Naive B cell (primary cell): ENCODE measurements around the gene GIPC2. TPM values are rescaled to one million over a fixed set of nuclear protein-coding genes. Genes with fewer than 3 reads are reported as not detected.
A peak's percentile ranks its signal among the peaks of the same experiment; 100 is the strongest.
"Not testable (repeated sequence)": the region's sequence is repeated elsewhere in the genome, so short reads cannot be mapped to it uniquely, and the experiment has no call there.

Experiments
- ATAC-seq, 2 donors: fragments of 150-1000 bp; cut with Tn5 transposase; 2 replicates each; pipeline ENCODE4 v1.10.0; 2021; ENCODE audit warnings: low read depth in 2 of 2, mild to moderate bottlenecking in 2 of 2, moderate library complexity in 2 of 2
- DNase-seq: peaks from one replicate; pipeline ENCODE4 v3.0.0; 2022
- H3K27ac Mint-ChIP-seq, 6 donors: one replicate each; pipeline ENCODE4 v1.8.0; 2020 to 2022; ENCODE audit warnings: mild to moderate bottlenecking in 6 of 6, mixed read lengths in 6 of 6, moderate library complexity in 5 of 6, inconsistent platforms in 2 of 6
- H3K27me3 Mint-ChIP-seq, 3 donors: one replicate each; pipeline ENCODE4 v1.8.0; 2021 to 2022; ENCODE audit warnings: mixed read lengths in 3 of 3, mild to moderate bottlenecking in 1 of 3
- H3K36me3 Mint-ChIP-seq, 2 donors: one replicate each; pipeline ENCODE4 v1.8.0; 2020 to 2022; ENCODE audit warnings: mixed read lengths in 2 of 2, inconsistent platforms in 1 of 2, mild to moderate bottlenecking in 1 of 2
- H3K4me1 Mint-ChIP-seq, 3 donors: one replicate each; pipeline ENCODE4 v1.8.0; 2020 to 2022; ENCODE audit warnings: mixed read lengths in 3 of 3, inconsistent platforms in 1 of 3, mild to moderate bottlenecking in 1 of 3, moderate library complexity in 1 of 3
- H3K4me3 Mint-ChIP-seq, 8 donors: one replicate each; pipeline ENCODE4 v1.8.0; 2020 to 2022; ENCODE audit warnings: mild to moderate bottlenecking in 8 of 8, mixed read lengths in 8 of 8, moderate library complexity in 8 of 8, inconsistent platforms in 2 of 8
- H3K9me3 Mint-ChIP-seq, 7 donors: one replicate each; pipeline ENCODE4 v1.8.0; 2020 to 2022; ENCODE audit warnings: mixed read lengths in 7 of 7, mild to moderate bottlenecking in 5 of 7, inconsistent platforms in 2 of 7, moderate library complexity in 1 of 7
- polyA plus RNA-seq, 6 donors: library from polyadenylated mRNA; unstranded; fragments of 300-500 nt; fragmentation: Illumina TruSeq; gene quantifications; one replicate each; pipeline ENCODE4 v1.2.3, GENCODE V29; 2021; ENCODE audit warnings: low read depth in 6 of 6

Gene GIPC2
- polyA plus RNA-seq, 6 donors from 2014 or later = not detected

- no peak overlapping the region for H3K27ac Mint-ChIP-seq
- H3K36me3 Mint-ChIP-seq = peaks cover 5 to 15% of the 10 kb centered on the region in 2 donors
- H3K27me3 Mint-ChIP-seq = no peaks in the 10 kb centered on the region
- H3K4me1 Mint-ChIP-seq = peaks cover 2 to 20% (median 10%) of the 10 kb centered on the region in 3 donors
- H3K9me3 Mint-ChIP-seq = no peaks in the 10 kb centered on the region
- no peak overlapping the region for H3K4me3 Mint-ChIP-seq
- DNase-seq = no peak
- ATAC-seq = no peak
Observed at GRCh38 chr1:78011050-78011449, 34.7 kb upstream of the GIPC2 start.

- Mint-ChIP-seq H3K4me1 (no peaks in the 10 kb centered on the region), H3K4me3 (no peak overlapping the region), H3K27me3 (no peaks in the 10 kb centered on the region), H3K27ac (peak overlapping the region in 1 of 6 donors; percentile 88), H3K36me3 (peaks cover 5 to 21% of the 10 kb centered on the region in 2 donors), H3K9me3 (no peaks in the 10 kb centered on the region)
- DNase-seq (no peak), ATAC-seq (no peak)
Observed at GRCh38 chr1:78015148-78015547, 30.6 kb upstream of the GIPC2 start.

- peaks cover 0 to 16% of the 10 kb centered on the region in 2 donors for H3K36me3 Mint-ChIP-seq
- H3K27me3 Mint-ChIP-seq = no peaks in the 10 kb centered on the region
- H3K9me3 Mint-ChIP-seq = peaks cover 0 to 7% (median 5%) of the 10 kb centered on the region in 7 donors
- ATAC-seq (no peak), DNase-seq (no peak)
- no peak overlapping the region for H3K4me3 Mint-ChIP-seq
- H3K27ac Mint-ChIP-seq = no peak overlapping the region
- peaks cover 0 to 6% (median 4%) of the 10 kb centered on the region in 3 donors for H3K4me1 Mint-ChIP-seq
Observed at GRCh38 chr1:78019024-78019423, 26.7 kb upstream of the GIPC2 start.

GRCh38 chr1:78021134-78021533 lies 24.6 kb upstream of the GIPC2 start:
- ATAC-seq, H3K4me1 Mint-ChIP-seq, H3K36me3 Mint-ChIP-seq, H3K9me3 Mint-ChIP-seq, H3K27me3 Mint-ChIP-seq, DNase-seq, H3K4me3 Mint-ChIP-seq, H3K27ac Mint-ChIP-seq: not testable (repeated sequence)

GRCh38 chr1:78029793-78030192 lies 16.0 kb upstream of the GIPC2 start:
- no peak for ATAC-seq
- Mint-ChIP-seq H3K27me3 (peaks cover 5 to 10% (median 7%) of the 10 kb centered on the region in 3 donors), H3K9me3 (peaks cover 0 to 3% (median 0%) of the 10 kb centered on the region in 7 donors), H3K27ac (no peak overlapping the region), H3K36me3 (no peaks in the 10 kb centered on the region), H3K4me3 (no peak overlapping the region), H3K4me1 (no peaks in the 10 kb centered on the region)
- DNase-seq = no peak

GRCh38 chr1:78032996-78033796 lies 12.6 kb upstream of the GIPC2 start:
- no peaks in the 10 kb centered on the region for H3K4me1 Mint-ChIP-seq
- H3K27ac Mint-ChIP-seq = no peak overlapping the region
- H3K4me3 Mint-ChIP-seq = no peak overlapping the region
- no peak for DNase-seq
- no peaks in the 10 kb centered on the region for H3K36me3 Mint-ChIP-seq
- no peak for ATAC-seq
- H3K27me3 Mint-ChIP-seq = peaks cover 5 to 12% (median 7%) of the 10 kb centered on the region in 3 donors
- H3K9me3 Mint-ChIP-seq = no peaks in the 10 kb centered on the region

GRCh38 chr1:78033797-78034172 lies 12.0 kb upstream of the GIPC2 start:
- no peak for ATAC-seq
- Mint-ChIP-seq H3K27ac (no peak overlapping the region), H3K9me3 (no peaks in the 10 kb centered on the region), H3K4me1 (no peaks in the 10 kb centered on the region), H3K36me3 (no peaks in the 10 kb centered on the region), H3K4me3 (no peak overlapping the region), H3K27me3 (peaks cover 5 to 12% (median 7%) of the 10 kb centered on the region in 3 donors)
- DNase-seq = no peak

GRCh38 chr1:78035121-78035520 lies 10.6 kb upstream of the GIPC2 start:
- Mint-ChIP-seq H3K4me1 (peaks cover 0 to 2% (median under 1%) of the 10 kb centered on the region in 3 donors), H3K4me3 (no peak overlapping the region), H3K27me3 (peaks cover 5 to 12% (median 7%) of the 10 kb centered on the region in 3 donors), H3K9me3 (no peaks in the 10 kb centered on the region), H3K27ac (no peak overlapping the region), H3K36me3 (no peaks in the 10 kb centered on the region)
- DNase-seq = no peak
- ATAC-seq = no peak

GRCh38 chr1:78036450-78036849 lies 9.3 kb upstream of the GIPC2 start:
- Mint-ChIP-seq H3K27me3 (peaks cover 5 to 12% (median 7%) of the 10 kb centered on the region in 3 donors), H3K36me3 (no peaks in the 10 kb centered on the region), H3K4me3 (no peak overlapping the region), H3K27ac (no peak overlapping the region), H3K4me1 (peaks cover 5 to 10% (median 8%) of the 10 kb centered on the region in 3 donors), H3K9me3 (no peaks in the 10 kb centered on the region)
- DNase-seq = no peak
- ATAC-seq = no peak

- no peak overlapping the region for H3K4me3 Mint-ChIP-seq
- ATAC-seq (no peak), DNase-seq (no peak)
- no peak overlapping the region for H3K27ac Mint-ChIP-seq
- H3K4me1 Mint-ChIP-seq = peaks cover 5 to 10% (median 8%) of the 10 kb centered on the region in 3 donors
- peaks cover 0 to 1% (median 0%) of the 10 kb centered on the region in 7 donors for H3K9me3 Mint-ChIP-seq
- H3K27me3 Mint-ChIP-seq = peaks cover 5 to 12% (median 7%) of the 10 kb centered on the region in 3 donors
- no peaks in the 10 kb centered on the region for H3K36me3 Mint-ChIP-seq
Observed at GRCh38 chr1:78038071-78038470, 7.7 kb upstream of the GIPC2 start.

GRCh38 chr1:78038491-78038939 lies 7.3 kb upstream of the GIPC2 start:
- ATAC-seq (no peak), DNase-seq (no peak)
- no peak overlapping the region for H3K4me3 Mint-ChIP-seq
- H3K27me3 Mint-ChIP-seq = peaks cover 4 to 12% (median 5%) of the 10 kb centered on the region in 3 donors
- peaks cover 5 to 10% (median 8%) of the 10 kb centered on the region in 3 donors for H3K4me1 Mint-ChIP-seq
- no peaks in the 10 kb centered on the region for H3K36me3 Mint-ChIP-seq
- H3K27ac Mint-ChIP-seq = no peak overlapping the region
- peaks cover 0 to 1% (median 0%) of the 10 kb centered on the region in 7 donors for H3K9me3 Mint-ChIP-seq

GRCh38 chr1:78040484-78041089 lies 5.2 kb upstream of the GIPC2 start:
- Mint-ChIP-seq H3K4me3 (peak overlapping the region in 1 of 8 donors; percentile 7), H3K27me3 (peaks cover 12 to 15% (median 14%) of the 10 kb centered on the region in 3 donors), H3K9me3 (peaks cover 0 to 1% (median 0%) of the 10 kb centered on the region in 7 donors), H3K36me3 (no peaks in the 10 kb centered on the region), H3K4me1 (peaks cover 15 to 22% (median 16%) of the 10 kb centered on the region in 3 donors), H3K27ac (peak overlapping the region in 1 of 6 donors; percentile 22)
- DNase-seq (no peak), ATAC-seq (no peak)

- DNase-seq = no peak
- Mint-ChIP-seq H3K9me3 (peaks cover 0 to 1% (median 0%) of the 10 kb centered on the region in 7 donors), H3K36me3 (no peaks in the 10 kb centered on the region), H3K4me3 (no peak overlapping the region), H3K27me3 (peaks cover 33 to 40% (median 40%) of the 10 kb centered on the region in 3 donors), H3K27ac (no peak overlapping the region), H3K4me1 (peaks cover 23 to 31% (median 24%) of the 10 kb centered on the region in 3 donors)
- ATAC-seq = no peak
Observed at GRCh38 chr1:78043436-78043835, 2.3 kb upstream of the GIPC2 start.
